Chondrocyte (in vitro differentiated cells): ENCODE measurements around the gene NEDD4L. TPM values are rescaled to one million over a fixed set of nuclear protein-coding genes. Genes with fewer than 3 reads are reported as not detected.

Experiments
- DNase-seq: peaks from one replicate; pipeline ENCODE4 v3.0.0; 2021; ENCODE audit warnings: mixed read lengths, low spot score
- H3K27ac Mint-ChIP-seq: one replicate; pipeline ENCODE4 v1.8.0; 2021; ENCODE audit warnings: mild to moderate bottlenecking, moderate library complexity, mixed read lengths; ENCODE audit not compliant: unreplicated experiment
- H3K27me3 Mint-ChIP-seq: 2 replicates; pipeline ENCODE4 v1.8.0; 2021; ENCODE audit warnings: low read depth, mixed read lengths
- H3K36me3 Mint-ChIP-seq: 2 replicates; pipeline ENCODE4 v1.8.0; 2021; ENCODE audit warnings: low read depth, mixed read lengths
- H3K4me1 Mint-ChIP-seq: 2 replicates; pipeline ENCODE4 v1.8.0; 2021; ENCODE audit warnings: low read depth, mild to moderate bottlenecking, mixed read lengths
- H3K4me3 Mint-ChIP-seq: one replicate; pipeline ENCODE4 v1.8.0; 2021; ENCODE audit warnings: mild to moderate bottlenecking, moderate library complexity, mixed read lengths; ENCODE audit not compliant: unreplicated experiment
- H3K9me3 Mint-ChIP-seq: 2 replicates; pipeline ENCODE4 v1.8.0; 2021; ENCODE audit warnings: low read depth, mixed read lengths
- total RNA-seq: library from RNA; stranded (reverse); gene quantifications from 3 replicates; pipeline ENCODE4 v1.2.1, GENCODE V29; 2021
- TF ChIP-seq, protein P1 (sequence below): fragments of 200-600 bp; sonication (generic); IDR thresholded peaks from 2 replicates; pipeline ENCODE4 v1.5.0; 2021; ENCODE audit warnings: antibody characterized with exemption, mild to moderate bottlenecking, moderate library complexity

Gene NEDD4L
- total RNA-seq, 1 donor from 2014 or later: 25.8 TPM

DNA sequence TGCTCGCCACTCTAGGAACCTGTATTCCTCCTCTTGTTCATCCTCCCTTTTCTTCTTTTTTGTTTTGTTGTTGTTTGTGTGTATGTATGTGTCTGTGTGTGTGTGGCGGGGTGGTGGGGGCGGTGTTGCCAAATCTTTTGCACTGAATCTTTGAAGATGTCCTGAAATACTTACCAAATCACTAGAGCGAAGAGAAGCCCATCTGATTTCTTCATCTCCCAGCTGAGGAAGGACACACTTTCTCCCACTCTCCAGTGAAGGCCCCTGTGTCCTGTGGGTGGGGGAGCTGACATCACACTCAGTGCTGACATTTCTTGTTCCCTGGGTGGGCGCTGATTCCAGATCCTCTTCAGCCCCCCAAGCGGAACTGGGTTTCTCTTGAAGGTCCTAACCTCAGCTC, 74.5 kb downstream of the NEDD4L start:
- Mint-ChIP-seq H3K9me3 (no peaks in the 10 kb centered on the region), H3K4me1 (peaks cover 13% of the 10 kb centered on the region), H3K4me3 (no peak overlapping the region), H3K27ac (no peak overlapping the region), H3K36me3 (no peaks in the 10 kb centered on the region), H3K27me3 (no peaks in the 10 kb centered on the region)
- TF ChIP-seq, protein P1, sequence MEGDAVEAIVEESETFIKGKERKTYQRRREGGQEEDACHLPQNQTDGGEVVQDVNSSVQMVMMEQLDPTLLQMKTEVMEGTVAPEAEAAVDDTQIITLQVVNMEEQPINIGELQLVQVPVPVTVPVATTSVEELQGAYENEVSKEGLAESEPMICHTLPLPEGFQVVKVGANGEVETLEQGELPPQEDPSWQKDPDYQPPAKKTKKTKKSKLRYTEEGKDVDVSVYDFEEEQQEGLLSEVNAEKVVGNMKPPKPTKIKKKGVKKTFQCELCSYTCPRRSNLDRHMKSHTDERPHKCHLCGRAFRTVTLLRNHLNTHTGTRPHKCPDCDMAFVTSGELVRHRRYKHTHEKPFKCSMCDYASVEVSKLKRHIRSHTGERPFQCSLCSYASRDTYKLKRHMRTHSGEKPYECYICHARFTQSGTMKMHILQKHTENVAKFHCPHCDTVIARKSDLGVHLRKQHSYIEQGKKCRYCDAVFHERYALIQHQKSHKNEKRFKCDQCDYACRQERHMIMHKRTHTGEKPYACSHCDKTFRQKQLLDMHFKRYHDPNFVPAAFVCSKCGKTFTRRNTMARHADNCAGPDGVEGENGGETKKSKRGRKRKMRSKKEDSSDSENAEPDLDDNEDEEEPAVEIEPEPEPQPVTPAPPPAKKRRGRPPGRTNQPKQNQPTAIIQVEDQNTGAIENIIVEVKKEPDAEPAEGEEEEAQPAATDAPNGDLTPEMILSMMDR: no peak
- no peak for DNase-seq

DNA sequence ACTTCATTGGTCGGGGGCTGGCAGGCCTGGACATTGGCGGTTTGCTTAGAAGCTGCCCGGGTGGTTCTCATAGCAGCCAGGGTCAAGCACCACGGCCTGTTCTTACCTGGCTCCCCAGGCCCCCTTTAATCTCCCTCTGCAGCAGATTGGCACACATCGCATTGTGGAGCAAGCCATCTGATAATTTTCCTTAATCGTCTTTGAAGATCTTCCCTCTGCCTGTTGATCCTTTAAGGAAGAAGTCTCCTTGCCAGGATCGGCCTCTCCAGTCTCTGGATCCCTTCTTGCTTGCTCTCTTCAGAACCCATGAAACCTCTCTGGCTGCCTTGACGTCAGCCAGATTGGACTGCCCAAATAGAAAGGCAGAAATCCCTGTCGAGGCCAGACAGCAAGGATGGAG, 75.8 kb downstream of the NEDD4L start:
- no peaks in the 10 kb centered on the region for H3K27me3 Mint-ChIP-seq
- TF ChIP-seq, protein P1: no peak
- H3K4me1 Mint-ChIP-seq: peaks cover 13% of the 10 kb centered on the region
- no peaks in the 10 kb centered on the region for H3K36me3 Mint-ChIP-seq
- H3K9me3 Mint-ChIP-seq: no peaks in the 10 kb centered on the region
- DNase-seq: no peak
- H3K4me3 Mint-ChIP-seq: no peak overlapping the region
- H3K27ac Mint-ChIP-seq: no peak overlapping the region

- no peaks in the 10 kb centered on the region for H3K27me3 Mint-ChIP-seq
- H3K27ac Mint-ChIP-seq: no peak overlapping the region
- TF ChIP-seq, protein P1: no peak
These were observed 80.4 kb downstream of the NEDD4L start for GRCh38 chr18:58124475-58124874.

DNA sequence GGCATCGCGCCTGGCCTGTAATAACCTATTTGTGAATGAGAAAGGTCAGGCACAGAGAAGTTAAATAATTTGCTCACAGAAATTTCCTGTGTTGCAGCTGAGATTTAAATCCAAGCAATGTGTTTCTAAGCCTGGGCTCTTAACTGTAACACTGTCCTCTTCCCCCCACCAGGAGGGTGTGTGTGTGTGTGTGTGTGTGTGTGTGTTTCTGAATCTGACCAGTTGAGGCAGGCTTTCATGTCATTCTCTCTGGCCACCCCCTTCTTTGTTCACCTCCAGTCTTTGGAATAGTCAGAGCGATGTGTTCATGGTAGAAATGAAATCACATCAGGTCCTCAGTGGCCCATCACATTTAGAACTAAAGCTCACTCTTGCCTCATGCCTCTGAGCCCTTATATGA, 81.2 kb downstream of the NEDD4L start:
- Mint-ChIP-seq H3K4me3 (no peak overlapping the region), H3K27me3 (no peaks in the 10 kb centered on the region), H3K9me3 (no peaks in the 10 kb centered on the region), H3K36me3 (no peaks in the 10 kb centered on the region), H3K4me1 (peaks cover 2% of the 10 kb centered on the region), H3K27ac (no peak overlapping the region)
- no peak for DNase-seq
- TF ChIP-seq, protein P1: peak; percentile 32

More at GRCh38 chr18:58124475-58124874, 80.4 kb downstream of the NEDD4L start:
- DNase-seq: no peak
- Mint-ChIP-seq H3K36me3 (no peaks in the 10 kb centered on the region), H3K9me3 (no peaks in the 10 kb centered on the region), H3K4me3 (no peak overlapping the region), H3K4me1 (peaks cover 2% of the 10 kb centered on the region)

DNA sequence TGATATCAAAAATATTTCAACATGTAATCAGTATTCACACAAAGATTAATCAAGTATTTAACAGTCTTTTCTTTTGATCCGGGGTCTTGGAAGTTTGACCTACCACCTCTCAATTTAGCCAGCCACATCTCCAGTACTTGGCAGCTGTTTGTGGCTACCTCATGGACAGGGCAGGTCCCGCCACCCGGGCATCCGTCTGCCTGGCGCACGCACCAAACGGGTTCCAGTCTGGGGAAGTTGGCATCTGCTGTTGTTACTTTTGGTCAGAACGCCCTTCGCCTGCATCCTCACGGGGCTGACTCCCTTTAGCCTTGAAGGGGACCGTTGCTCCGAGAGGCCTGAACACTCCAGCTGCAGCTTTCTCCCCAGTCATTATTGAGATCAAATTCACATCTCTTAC, 81.7 kb downstream of the NEDD4L start:
- no peaks in the 10 kb centered on the region for H3K9me3 Mint-ChIP-seq
- no peak for DNase-seq
- TF ChIP-seq, protein P1: no peak
- H3K4me1 Mint-ChIP-seq: peaks cover 2% of the 10 kb centered on the region
- no peaks in the 10 kb centered on the region for H3K27me3 Mint-ChIP-seq
- H3K4me3 Mint-ChIP-seq: no peak overlapping the region
- no peaks in the 10 kb centered on the region for H3K36me3 Mint-ChIP-seq
- no peak overlapping the region for H3K27ac Mint-ChIP-seq
